Activated CD4-positive, alpha-beta T cell treated with anti-CD3 and anti-CD28 coated beads, Interleukin-2, amount 50 U/mL, for 4 hours (primary cell): ENCODE results near the gene TLE2.
"Not testable (repeated sequence)": the region's sequence is repeated elsewhere in the genome, so short reads cannot be mapped to it uniquely, and the experiment has no call there.

Experiments used
- DNase-seq, 2 experiments: peaks; one replicate each; pipeline ENCODE4 v3.0.0-alpha.2; 2020

The TLE2 gene

DNA sequence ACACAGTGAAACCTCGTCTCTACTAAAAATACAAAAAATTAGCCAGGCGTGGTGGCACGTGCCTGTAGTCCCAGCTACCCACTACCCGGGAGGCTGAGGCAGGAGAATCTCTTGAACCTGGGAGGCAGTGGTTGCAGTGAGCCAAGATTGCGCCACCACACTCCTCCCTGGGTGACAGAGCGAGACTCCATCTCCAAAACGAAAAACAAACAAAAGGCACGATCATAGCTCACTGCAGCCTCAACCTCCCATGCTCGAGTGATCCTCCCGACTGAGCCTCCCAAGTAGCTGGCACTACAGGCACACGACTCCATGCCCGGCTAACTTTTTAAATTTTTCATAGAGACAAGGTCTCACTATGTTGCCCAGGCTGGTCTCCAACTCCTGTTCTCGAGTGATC lies 17.0 kb downstream of the TLE2 start:
- DNase-seq: not testable (repeated sequence)

DNA sequence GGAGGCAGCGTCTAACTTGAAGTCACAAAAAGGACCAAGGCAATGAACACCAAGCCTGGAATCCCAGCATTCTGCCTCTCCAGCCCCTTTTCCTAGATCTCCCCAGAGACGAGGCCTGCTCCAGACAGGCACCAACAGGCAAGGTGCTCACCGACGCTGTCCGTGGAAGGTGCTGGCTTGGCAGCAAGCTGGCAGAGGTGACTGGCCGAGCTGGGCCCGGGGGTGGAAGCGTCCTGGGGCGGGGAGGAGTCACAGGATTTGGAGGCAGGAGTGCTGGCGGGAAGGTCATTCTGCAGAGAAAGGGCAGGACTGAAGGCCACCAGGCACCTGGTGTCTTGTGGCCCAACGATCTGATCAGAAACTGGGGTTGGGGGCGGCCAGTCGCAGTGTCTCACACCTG lies 18.2 kb downstream of the TLE2 start:
- DNase-seq: no peak

DNA sequence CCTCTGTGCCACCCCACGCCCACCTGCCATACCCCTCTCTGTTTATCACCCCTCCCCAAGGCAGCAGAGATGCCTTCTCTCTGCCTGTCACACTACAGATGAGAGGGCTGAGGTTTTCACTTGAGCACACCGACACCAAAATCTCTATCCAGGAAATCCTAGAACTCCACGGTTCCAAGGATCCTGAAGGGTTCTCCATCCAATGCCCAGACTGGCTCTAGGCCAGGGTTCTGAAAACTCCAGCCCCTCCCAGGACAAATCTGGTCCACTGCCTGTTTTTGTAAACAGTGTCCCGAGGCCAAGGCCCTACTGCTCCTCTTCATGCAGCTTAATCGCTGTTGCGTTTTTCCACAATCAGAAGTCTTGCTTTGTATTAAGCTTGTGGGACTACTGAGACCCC lies 20.1 kb downstream of the TLE2 start:
- no peak for DNase-seq

DNA sequence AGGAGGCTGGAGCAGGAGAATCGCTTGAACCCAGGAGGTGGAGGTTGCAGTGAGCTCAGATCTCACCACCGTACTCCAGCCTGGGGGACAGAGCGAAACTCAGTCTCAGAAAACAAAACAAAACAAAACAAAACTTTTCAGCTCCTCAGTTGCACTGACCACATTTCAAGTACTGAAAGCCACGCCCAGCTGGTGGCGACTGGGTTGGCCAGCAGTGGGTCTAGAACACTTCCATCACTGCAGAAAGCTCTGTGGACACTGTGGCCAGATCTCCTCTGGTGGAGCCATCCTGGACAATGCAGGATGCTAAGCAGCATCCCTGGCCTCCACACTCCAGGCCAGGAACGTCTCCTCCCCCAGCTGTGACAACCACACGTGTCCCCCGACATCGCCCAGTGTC lies 21.1 kb downstream of the TLE2 start:
- no peak for DNase-seq

DNA sequence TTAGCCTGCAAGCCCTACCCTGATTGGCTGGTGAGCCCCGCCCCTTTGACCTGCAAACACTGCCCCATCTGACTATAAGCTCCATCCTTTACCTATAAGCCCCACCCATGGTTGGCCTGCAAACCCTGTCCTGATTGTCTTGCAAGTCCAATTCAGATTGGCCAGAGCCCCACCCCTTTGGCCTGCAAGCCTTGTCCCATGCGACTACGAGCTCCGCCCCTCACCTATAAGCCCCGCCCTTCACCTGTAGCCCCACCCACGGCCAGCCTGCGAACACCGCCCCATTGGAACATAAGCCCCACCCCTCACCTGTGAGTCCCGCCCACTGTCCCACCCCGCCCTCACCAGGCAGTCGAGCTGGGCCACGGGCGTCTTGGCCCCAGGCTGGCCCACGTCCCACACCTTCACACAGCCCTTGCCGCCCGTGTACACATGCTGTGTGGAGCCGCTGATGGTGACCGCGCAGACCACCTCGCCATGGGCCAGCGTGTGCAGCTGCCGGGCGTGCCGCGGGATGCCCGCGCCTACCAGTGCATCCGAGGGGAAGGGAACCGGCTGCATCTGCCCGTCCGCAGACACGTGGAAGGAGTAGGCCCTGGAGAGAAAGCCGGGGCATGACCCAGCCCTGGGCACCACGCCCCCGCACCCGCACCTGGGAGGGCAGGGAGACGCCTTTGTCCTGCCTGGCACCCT lies 22.9 kb downstream of the TLE2 start:
- no peak for DNase-seq

DNA sequence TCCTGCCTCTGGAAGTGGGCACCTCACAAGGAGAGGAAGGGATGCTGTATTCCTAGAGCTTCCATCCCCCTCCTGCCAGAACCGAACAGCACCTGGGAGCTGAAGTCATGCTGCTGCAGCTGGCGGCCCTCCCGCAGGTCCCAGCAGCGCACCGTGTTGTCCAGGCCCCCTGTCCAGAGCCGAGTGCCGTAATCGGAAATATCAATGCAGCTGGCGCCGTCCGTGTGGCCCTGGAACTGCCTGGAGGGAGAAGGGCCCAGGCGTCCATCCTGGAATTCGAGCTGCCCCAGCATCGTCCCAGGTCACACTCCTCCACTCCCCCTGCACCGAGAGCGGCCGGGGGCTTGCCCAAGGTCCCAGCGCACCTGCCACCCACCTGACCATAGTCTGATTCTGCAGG lies 23.7 kb downstream of the TLE2 start:
- no peak for DNase-seq

DNA sequence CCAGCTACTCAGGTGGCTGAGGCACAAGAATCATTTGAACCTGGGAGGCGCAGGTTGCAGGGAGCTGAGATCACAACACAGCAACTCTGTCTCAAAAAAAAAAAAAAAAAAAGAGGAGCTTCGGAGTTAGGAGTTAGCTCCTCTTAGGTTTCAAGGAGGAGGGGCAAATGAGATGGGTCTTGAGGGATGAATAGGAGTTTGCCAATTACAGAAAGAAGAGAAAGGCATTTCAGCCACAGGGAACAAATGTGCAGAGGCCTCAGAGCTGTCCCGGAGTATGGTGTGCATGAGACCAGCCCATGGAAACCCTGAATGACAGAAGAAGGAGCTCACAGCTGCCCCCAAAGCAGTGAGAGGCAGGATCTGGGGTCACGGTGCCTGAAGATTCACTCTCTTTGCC lies 24.6 kb downstream of the TLE2 start:
- no peak for DNase-seq

DNA sequence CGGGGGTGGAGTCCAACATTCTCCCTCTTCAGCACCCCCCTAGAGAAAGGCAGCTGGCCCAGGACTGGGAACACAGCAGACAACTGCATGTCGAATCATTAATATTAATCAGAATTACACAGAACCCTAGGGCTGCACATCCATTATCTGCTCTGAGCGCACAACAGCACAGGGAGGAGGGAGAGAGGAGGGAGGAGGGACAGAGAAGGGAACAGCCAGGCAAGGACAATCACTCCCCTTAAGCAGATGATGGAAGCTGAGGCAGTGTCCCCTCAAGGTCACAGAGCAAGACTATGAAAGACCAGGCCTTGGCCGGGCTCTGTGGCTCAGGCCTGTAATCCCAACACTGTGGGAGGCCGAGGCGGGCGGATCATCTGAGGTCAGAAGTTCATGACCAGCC lies 26.0 kb downstream of the TLE2 start:
- DNase-seq: no peak

DNA sequence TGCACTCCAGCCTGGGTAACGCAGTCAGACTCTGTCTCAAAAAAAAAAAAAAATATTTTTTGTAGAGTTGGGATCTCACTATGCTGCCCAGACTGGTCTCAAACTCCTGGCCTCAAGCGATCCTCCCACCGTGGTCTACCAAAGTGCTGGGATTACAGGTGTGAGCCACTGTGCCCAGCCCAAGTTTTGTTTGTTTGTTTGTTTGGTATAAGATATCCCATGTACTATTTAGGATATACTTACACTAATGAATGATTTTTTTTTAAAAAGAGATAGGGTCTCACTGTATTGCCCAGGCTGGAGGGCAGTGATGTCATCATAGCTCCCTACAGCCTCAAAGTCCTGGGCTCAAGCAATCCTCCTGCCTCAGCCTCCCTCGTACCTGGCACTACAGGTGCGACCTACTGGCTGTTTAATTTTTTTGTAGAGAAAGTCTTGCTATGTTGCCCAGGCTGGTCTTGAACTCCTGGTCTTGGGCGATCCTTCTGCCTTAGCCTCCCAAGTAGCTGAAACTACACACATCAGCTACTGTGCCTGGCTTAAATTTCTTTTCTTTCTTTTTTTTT lies 27.8 kb downstream of the TLE2 start:
- no peak for DNase-seq

DNA sequence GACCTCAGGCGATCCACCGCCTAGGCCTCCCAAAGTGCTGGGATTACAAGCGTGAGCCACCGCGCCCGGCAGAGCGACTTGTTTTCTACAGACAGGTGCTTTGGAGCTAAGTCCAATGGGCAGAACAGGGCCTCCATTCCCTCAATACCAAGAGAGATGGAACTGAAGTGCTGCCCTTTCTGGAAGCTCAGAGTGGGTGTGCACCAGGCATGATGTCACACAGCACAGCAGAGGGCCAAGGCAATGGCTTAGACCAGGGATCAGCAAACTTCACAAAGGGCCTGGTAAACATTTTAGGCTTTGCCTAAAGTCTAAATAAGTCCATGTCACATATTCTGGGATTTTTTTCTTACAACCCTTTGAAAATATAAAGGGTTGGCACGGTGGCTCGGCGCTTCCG lies 30.4 kb downstream of the TLE2 start:
- no peak for DNase-seq

DNA sequence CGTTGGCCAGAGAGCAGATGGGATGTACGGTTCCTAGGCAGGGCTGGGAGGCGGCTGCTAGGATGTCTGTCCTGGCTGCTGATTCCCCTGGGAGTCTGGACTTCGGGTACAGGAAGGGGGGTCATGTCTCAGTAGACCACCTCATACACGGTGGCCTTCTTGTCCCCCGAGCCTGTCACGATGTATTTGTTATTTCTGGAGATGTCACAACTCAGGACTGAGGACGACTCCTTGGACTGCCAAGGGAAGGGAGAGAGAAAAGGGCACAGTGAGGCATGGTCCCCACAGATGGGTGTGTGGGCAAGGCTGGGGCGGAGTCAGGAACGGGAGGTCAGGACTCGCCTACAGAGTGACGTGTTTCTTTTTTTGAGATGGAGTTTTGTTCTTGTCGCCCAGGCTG lies 31.4 kb downstream of the TLE2 start:
- DNase-seq: no peak

DNA sequence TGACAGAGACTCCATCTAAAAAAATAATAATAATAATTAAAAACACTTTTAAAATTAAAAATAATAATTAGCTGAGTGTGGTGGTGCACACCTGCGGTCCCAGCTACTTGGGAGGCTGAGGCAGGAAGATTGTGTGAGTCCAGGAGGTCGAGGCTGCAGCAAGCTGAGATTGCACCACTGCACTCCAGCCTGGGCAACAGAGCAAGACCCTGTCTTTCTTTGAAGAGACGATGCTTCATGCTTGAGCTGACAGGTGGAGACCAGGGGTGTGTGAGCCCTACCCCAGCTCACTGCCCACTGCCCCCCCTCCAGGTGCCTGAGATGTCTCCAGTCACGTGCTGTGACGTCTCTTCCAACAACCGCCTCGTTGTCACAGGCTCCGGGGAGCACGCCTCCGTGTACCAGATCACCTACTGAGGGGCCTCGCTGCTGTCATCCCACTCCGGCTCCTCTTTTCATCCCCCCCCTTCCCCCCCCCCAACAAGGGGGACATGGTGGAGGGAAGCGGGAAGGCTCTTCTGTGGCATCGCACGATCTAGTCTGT lies 34.4 kb downstream of the TLE2 start:
- no peak for DNase-seq

DNA sequence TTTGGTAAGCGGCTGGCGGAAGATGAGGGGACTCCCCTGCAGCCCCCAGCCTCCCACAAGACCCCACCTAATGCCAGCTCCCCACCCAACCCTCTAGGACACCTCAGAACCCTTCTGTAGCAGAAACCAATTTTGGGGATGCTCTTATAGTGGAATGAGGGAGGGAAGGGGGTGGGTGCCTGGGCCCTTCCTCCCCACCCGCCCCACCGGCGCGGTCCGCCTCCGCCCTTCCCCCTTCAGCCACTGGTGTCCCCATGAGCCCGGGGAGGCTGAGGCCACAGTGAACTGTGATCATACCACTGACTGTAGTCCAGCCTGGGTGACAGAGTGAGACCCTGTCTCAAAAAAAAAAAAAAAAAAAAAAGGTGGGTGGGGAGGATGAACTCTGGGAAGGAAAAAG lies 35.5 kb downstream of the TLE2 start:
- no peak for DNase-seq

DNA sequence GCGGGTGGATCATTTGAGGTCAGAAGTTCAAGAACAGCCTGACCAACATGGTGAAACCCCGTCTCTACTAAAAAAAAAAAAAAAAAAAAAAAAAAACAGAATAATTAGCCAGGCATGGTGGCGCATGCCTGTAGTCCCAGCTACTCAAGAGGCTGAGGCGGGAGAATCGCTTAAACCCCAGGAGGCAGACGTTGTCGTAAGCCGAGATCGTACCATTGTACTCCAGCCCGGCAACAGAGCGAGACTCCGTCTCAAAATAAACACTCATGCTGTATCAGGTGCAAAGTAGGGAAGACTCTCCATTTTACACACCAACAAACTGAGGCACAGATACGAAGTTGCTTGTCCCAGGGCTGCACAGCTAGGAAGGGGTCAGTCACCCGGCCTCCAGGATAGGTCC lies 36.1 kb downstream of the TLE2 start:
- DNase-seq: no peak

DNA sequence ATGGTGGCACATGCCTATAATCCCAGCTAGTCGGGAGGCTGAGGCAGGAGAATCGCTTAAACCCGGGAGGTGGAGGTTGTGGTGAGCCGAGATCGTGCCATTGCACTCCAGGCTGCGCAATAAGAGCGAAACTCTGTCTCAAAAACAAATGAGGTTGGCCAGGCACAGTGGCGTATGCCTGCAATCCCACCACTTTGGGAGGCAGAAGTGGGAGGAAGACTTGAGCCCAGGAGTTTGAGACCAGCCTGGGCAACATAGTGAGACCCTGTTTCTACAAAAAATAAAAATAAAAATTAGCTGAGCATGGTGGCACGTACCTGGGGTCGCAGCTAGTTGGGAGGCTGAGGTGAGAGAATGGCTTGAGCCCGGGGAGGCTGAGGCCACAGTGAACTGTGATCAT lies 36.7 kb downstream of the TLE2 start:
- not testable (repeated sequence) for DNase-seq

DNA sequence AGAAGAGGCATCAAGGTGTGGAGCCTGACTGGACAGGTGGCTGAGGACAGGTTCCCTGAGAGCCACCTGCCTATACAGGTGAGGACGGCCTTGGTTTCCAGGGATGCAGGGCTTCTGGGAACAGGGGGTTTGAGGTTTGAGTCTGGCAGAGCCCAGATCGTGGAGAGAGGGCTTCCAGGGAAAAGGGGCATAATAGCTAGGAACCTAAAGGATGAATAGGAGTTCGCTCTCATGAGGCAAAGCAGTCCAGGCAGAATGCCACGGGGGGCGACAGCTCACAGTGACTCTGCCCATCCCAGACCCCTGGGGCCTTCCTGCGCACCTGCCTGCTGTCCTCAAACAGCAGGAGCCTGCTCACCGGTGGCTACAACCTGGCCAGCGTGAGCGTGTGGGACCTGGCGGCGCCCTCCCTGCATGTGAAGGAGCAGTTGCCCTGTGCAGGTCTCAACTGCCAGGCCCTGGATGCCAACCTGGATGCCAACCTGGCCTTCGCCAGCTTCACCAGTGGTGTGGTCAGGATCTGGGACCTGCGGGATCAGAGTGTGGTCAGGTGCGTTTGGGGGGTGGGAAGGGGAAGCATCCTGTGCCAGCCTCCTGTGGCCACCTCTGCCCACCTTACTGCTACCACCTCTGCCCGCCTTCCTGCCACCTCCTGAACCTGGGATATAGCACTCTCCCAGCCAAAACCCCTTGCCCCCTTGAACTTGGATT lies 39.7 kb downstream of the TLE2 start:
- no peak for DNase-seq

DNA sequence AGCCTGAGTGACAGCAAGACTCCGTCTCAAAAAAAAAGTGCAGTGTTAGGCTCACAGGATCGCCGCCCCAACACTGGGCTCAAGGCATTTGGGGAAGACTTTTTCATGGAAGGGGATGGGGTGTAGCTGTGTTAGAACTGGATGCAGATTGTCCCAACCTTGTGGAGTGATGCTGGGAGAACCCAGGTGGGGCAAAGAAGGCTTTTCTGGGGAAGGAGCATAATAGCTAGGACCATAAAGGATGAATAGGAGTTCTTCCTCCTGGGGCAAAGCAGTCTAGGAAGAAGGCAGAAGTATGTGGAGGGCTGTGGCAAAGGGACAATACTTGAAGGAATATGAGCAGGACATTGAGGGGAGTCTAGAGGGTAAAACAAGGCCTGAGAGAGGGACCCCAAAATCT lies 40.5 kb downstream of the TLE2 start:
- DNase-seq: no peak

DNA sequence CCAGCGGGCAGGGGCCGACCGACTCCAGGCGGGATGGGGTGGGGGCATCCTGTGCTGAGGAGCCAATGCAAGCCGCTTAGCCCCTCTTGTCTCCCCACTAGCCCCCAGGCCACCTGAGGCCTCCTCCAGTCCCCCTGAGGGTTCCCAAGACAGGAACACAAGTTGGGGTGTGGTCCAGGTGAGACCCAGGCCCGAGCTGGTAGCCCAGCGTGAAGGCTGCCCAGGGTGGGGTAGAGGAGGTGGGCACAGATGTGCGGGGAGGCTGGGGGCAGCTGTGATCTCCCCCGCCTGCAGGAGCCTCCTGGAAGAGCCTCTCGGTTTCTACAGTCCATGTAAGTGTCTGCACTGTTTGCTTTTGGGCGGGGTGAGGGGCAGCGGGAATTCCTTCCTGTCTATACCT lies 41.3 kb downstream of the TLE2 start:
- no peak for DNase-seq

DNA sequence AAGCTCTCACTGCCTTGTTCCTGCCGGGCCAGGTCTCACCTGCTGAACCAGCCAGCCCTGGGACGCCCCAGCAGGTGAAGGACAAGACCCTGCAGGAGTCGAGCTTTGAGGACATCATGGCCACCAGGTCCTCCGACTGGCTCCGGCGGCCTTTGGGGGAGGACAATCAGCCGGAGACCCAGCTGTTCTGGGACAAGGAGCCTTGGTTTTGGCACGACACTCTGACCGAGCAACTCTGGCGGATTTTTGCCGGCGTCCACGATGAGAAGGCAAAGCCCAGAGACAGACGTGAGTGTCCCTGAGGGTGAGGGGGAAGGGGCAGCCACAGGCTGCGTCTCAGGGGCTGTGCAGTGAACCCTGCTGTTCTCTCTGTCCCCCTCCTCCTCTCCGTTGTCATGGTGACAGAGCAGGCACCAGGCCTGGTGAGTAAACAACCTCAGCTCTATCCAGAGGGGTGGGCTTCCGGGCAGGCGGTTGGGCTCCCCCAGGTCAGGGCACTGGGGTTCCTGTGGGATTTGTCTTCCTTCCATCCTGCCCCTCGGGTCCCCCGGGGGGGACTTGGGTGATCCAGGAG lies 42.0 kb downstream of the TLE2 start:
- DNase-seq: no peak

DNA sequence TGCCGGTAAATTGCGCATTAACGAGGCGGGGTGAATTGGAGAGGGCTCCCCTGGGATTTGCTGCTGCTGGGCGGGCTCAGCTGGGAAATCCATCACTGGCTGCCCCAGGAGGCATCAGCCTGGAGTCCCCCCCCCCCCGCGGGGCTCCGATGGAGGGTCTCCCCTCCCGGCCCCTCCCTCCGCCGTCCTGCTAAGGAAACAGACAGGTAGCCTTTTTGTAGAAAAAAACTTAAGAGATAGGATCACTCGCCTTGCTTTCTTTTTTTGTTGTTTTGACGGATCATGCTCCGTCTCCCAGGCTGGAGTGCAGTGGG lies 44.9 kb downstream of the TLE2 start:
- DNase-seq: no peak

DNA sequence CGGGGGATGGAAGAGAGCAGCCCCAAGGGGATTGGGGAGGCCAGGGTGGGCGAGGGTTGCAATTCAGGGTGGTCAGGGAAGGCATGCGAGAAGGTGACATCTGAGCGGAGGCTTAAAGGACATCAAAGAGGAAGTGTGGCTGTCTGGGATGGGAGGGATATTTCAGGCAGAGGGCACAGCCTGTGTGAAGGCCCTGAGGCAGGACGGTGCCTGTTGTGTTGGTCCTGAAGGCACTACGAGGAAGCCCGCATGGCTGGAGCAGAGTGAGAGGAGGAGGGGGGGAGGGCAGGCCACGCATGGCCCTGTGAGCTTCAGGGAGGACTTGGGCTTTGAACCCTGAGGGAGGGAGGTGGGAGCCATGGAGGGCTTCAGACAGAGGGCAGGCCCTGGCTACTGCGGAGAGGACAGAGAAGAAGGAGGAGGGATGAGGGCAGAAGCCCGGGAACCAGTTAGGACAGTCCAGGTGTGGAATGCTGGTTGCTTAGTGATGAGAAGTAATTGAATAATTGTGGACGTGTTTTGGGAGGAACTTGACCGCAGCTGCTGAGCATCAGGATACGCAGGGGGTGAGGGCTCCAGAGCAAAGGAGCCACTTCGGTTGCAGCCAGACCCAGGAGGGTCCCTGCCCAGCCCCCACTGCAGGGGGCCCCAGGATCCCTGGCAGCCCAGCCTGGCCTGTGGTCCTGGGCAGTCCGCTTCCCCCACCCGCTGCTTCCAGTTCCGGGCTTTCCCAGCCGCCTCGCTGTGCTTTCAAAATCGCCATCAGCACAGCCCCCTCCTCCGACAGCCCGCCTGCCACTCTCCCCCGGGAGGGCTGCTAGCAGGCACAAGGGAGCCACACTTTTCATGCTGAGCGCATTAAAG lies 45.5 kb downstream of the TLE2 start:
- no peak for DNase-seq

DNA sequence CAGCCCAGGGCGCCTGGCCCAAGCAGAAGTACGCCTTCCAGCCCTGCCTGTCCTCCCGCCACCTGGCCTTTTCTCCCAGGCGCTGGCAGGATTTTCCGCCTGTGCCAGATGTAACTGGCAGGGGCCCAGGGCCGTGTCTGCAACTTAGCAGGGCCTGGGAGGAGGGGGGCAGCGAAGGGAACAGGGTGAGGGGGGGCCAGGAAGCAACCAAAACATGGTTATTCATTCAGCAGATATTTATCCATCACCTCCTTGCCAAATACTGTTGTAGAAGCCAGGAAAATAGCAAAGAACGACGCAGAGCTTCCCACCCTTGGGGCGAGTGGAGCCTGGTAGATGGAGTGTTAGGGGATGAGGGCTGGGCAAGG lies 46.1 kb downstream of the TLE2 start:
- DNase-seq: no peak

DNA sequence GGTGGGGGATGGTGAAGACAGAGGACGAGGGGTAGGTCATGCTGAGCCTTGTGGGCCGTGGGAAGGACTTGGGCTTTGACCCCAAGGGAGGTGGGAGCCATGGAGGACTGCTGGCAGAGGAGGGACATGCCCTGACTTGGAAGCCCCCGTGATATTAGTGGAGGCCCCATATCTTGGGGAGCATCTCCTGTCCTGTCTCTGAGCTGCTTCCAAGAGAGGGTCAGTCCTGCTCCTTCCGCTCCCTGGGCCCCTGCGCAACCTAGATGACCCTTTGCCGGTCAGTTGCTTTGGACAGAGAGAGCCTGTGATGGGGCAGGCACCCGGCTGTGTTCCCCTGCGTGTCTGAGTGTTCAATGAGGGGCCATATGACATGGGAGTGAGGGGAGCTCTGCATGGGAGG lies 46.5 kb downstream of the TLE2 start:
- no peak for DNase-seq
